NCI-H2107 treated with DMSO at 0.1 percent for 48 hours (cell line): ENCODE measurements around the gene IL6R.
"Not testable (repeated sequence)": the region's sequence is repeated elsewhere in the genome, so short reads cannot be mapped to it uniquely, and the experiment has no call there.

Experiments
- DNase-seq: peaks from one replicate; lab custom pipeline; 2025; ENCODE audit not compliant: unreplicated experiment; lab: John Stamatoyannopoulos, UW

IL6R gene

DNA sequence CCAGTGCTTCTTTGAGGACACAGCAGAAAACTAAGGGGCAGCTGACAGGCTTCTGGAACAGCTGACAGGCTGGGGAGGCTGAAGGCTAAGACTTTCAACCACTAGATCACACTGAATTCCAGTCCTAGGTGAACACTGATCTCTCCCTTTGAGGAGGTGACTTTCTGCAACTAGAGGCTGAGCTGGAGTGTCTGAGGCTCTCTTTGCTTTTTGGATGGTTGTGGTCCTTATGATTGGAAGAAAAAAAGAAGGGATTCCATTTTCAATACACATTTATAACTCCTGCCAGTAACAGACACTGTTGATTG, 1.4 kb downstream of the IL6R start:
- DNase-seq = no peak

DNA sequence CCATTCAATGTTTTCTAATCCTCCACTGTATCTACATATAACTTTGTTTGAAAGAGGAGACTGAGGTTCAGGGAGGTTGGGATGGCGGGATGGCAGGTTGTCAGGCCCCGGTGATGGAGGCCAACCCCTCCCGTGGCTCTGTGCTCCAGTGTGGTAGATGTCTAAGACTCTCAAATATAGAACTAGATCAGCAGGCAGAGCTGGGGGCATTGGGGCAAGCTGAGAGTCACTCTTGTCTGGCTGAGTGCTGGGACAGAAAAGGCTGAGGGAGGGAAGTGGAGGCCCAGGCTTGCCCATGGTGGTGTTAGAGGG, 1.7 kb downstream of the IL6R start:
- DNase-seq = no peak

DNA sequence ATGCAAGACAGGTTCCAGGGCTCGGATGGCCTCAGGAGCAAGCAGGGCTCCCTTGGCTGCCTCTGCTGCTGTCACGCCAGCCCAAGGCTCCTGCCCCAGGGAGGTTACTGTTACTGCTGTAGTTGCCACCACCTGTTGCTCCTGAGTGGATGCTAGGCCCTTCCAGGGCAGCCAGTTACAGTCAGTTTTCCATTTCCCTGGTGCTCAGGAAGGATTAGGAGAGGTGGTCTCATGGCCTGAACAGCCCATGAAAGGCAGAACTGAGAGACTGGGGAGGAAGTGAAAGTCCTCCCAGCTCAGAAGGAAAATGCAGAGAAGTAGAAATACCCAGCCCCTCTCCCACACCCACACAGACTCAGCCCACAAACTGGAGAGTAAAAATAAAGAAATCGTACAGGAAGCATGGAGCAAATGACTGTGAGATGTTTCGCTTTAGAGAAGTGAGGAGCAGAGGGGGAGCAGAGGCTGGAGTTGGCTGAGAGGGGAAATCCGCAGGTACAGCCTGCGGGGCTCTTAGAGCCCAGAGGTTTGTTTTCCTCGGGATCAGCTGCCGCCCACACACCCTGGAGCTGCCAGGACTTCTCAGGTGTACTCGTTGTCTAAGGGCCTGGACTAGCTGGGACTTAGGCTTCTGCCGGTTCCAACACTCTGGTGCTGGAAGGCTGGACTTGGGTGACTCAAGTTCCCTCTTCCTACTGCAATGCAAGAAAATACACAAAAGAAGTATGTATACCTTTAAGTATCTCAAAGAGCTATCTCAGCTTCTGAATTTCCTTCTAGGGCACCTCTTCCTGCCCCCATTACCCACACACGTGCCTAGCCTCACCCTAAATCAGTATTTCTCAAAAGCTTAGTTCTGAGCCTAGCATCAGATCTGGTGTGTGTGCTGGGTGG, 2.3 kb downstream of the IL6R start:
- DNase-seq = no peak

DNA sequence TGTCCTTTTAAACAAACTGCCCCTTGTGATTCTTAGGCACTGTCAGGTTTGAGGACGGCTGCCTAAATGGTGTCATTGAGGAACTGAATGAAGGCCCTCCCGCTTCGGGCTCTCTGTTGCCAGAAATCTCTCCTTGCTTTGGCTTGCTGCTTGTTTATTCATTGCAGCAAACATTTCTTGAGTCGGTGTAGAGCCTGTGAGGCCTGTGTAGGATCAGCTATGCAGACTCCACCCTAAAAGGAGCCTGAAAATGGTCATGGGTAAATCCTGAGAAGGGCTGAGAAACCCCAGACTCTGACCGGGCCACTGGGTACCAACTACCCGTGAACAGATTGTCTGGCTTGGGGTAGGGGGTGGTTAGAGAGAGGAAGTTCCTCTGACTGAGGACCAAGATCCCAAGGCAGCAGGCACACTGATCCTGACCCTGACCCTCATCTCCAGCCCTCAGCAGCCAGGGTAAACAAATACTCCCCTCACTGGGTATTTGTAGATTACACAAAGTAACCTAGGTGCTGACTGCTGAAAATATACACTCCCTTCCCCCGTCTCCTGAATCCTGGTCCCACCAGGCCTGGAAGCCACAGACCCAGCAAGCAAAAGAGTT, 3.1 kb downstream of the IL6R start:
- no peak for DNase-seq

DNA sequence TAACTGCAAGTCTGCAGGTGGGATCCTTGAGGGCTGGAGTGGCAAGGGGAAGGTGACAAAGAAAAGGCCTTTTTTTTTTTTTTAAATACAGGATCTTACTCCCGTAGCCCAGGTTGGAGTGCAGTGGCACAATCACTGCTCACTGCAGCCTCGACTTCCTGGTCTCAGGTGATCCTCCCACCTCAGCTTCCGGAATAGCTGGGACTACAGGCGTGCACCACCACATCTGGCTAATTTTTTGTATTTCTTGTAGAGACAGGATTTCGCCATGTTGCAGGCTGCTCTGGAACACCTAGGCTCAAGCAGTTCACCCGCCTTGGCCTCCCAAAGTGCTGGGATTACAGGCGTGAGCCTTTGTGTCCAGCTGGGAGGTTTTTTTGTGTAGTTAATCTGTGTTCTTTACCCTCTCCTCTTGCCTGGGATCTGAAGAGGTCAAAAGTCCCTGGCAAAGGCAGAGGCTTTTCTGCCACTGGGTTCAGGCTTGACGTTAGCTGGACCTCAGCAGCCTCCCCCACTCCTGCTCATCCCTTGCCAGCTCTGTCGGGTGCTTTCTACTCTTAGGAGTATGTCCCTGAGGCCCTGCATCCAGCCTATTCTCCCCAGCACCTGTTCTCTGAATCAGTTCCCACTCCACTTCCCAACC, 5.2 kb downstream of the IL6R start:
- no peak for DNase-seq

DNA sequence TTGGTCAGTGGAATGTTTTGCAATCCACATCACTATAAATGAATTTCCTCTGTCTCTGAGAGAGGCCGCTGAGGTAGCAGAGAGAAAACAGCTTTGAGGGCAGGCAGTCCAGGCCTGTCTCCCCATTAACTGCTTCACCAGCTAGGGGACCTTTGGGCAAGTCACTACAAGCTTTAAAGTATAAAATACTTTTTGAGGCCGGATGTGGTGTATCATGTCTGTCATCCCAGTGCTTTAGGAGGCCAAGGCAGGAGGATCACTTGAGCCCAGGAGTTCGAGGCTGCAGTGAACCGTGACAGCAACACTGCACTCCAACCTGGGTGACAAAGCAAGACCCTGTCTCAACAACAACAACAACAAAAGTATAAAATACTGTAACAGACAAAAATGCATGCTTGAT, 6.4 kb downstream of the IL6R start:
- DNase-seq = no peak

DNA sequence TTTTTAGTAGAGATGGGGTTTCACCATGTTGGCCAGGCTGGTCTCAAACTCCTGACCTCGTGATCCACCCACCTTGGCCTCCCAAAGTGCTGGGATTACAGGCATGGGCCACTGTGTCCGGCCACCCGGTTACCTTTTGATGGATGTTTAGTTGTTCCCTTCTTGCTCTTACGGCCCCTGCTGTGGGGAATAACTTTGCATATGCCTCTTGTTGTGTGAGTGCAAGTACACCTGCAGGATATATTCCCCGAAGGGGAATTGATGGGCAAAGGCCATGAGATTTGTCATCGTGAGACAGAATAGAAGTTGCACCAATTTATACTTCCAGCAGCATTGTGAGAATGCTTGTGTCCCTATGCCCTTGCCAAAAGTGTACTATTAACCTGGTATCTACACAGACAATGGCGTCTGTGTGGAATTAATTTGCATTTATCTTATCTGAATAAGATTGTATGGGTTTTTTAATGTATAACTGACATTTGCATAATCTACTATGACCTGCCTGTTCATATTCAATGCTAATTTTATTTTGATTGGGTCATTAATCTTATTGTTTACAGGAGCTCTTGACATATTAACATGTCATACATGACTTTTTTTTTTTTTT, 8.1 kb downstream of the IL6R start:
- DNase-seq = no peak

DNA sequence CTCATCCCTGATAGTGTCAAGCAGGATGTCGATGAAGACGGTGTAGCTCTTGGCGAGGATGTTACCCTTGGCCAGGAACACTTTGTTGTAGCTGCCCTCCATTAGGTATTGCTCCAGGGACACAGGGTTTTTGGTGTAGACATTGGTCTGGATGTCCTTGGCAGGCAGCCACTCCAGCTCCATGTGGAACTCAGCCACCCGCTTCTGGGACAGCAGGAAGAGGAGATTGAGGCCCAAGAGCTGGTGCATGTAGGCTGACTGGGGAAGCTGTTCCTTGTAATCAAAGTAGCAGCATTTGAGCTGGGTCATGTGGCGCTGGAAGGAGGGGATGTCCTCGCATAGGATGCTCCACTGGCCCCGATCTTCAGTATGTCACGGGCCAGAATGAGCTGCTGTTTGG, 9.5 kb downstream of the IL6R start:
- DNase-seq = no peak

DNA sequence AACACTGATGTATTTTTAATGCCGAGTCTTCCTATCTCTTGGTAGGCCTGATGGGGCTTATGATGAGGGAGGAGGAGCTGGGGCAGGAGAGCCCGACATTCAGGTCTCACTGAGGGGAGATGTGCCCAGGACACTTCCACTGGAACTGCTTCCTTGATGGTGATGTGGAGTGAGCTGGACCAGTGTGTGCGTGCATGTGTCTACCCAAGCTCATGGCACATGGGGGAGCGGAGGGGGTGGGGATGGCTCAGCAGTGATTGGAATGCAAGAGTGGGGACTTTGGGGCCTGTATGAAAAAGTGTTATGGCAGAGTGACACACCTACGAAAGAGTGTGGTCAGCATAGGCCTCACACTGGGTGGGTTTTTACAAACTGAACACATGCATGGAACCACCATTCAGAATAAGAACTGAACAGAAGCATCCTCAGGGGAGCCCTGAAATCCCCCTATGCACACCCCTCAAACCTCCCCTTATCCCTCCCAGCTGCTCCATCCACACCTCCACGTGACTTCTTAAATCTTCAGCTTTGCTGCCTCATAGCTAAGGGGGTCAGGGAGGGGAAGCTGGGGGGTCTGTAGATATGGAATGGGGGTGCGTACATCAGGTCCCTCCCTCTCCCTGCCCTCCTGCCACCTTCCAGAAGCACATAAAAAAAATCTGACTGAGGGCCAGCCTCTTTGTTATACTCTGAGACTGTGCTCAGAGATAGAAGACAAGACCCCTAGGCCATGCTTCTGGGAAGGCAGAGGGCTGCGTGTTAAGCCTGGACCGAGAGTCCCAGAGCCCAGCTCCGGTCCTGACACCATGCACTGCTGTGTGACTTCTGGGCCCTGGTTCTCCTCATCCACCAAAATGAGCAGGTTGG, 11.6 kb downstream of the IL6R start:
- DNase-seq = no peak

DNA sequence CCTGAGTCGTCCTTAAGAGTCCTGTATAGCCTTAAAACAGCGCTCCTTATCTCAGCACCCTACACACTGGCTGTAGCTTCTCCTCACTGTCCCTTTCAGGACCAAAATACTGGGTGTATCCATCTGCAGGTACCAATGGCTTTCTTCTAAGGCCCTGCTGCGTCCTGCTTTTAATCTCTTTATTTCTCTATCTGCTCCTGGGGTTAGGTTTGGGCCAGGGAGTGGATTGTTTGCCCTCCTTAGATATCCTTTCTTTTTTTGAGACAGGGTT, 12.1 kb downstream of the IL6R start:
- no peak for DNase-seq

DNA sequence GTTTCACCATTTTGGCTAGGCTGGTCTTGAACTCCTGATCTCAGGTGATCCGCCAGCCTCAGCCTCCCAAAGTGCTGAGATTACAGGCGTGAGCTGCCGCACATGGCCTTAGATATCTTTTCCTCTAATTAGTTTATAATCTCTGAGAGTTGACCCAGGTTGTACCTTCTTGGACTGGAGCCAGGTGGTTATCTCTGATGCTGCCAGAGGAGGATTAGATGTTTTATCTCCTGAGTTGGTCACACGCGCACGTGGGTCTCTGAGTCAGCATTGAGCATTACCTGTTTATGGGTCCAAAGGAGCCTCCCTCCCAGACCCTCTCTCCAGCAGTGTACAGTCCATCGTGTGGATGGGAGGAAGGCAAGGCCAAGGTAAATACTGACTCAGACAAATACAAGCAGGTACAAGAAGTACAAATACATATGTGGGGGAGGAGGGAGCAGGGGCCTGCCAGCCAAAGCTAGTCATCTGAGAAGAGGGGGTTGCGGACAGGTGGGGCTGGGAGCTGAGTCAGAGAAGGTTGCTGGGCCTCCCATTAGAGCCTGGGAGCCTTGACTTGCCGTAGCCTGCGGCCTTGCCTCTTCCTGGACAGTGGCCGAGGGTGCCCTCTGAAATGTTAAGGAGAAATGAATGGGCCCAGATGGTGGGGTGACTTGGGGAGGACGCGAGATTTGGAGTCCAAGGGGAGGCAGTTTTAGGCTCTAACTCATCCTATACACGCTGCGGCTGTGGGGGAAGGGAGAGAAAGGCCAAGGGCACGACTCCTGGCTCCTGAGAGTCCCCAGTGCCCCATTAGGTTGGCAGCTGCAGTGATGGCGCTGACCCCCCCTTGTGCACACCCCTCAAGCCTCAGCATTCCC, 13.1 kb downstream of the IL6R start:
- DNase-seq = no peak

DNA sequence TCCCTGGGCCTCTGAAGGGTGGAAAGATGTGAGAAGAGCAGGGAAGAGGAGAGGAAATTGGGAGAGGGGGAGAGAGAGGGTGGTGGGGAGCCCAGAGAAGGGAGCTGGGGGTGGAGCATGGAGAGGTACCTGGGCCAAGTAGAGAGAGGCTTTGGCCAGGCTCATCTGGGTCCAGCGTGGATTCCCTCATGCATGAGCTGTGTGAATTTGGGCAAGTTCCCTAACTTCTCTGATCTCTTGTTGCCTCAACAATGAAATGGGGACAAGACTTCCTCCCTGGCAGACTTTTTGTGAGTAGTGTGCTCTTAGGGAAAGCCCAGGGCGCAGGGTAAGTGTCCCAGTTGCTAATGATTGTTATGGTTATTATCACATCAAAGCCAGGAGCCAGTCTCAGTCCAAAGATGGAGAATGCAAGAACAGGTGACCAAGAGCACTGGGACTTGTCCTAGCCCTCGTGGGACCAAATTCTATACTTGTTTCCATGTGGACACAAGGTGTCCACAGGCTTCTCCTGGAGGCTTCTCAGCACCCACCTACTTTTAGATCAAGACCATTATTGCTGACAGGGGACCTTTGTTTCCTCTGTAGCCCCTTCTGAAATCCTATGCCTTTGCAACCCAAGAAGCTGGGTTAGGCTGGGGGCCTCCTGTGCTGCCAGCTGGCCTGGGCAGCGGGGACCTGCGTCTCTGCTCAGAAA, 13.9 kb downstream of the IL6R start:
- no peak for DNase-seq

DNA sequence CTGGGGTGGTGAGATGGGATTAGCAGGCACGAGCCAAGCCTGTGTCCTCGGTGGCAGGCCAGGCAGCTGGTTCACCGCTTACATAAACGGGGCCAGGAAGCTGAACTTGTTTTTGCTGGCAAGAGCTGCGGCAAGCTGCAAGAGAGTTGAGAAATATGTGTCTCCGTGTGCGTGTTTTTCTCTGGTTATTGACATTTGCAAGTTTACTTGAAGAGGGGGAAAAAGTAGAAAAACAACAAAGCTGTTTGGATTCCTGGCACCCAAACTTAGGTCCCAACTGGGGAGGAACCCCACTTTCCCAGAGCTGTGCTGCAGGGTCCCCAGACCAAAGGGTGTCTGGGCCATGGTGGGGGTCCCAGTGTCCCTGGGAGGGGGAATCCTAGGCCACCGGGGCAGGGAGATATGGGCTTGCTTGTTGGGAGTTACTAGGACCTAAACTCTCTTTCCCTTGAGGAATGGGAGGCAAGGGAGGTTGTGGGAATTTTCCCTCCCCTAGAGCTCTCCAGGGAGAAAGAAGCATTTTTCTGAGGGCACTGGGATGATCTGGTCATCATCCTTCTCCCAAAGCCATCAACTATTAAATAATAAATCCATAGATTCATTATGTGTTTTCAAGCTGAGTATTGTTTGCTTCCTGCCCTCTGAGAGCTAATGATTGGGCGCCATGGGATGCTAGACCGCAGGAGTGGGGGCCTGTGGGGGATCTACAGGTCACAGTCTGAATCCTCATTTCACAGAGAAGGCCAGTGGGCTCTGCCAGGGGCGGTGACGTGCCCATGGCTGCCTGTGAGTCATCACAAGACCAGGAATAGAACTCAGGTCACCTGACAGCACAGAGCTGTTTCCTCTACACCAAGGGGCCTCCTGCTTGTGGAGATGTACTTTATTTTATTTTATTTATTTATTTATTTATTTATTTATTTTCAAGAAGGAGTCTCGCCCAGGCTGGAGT, 14.8 kb downstream of the IL6R start:
- DNase-seq = no peak

DNA sequence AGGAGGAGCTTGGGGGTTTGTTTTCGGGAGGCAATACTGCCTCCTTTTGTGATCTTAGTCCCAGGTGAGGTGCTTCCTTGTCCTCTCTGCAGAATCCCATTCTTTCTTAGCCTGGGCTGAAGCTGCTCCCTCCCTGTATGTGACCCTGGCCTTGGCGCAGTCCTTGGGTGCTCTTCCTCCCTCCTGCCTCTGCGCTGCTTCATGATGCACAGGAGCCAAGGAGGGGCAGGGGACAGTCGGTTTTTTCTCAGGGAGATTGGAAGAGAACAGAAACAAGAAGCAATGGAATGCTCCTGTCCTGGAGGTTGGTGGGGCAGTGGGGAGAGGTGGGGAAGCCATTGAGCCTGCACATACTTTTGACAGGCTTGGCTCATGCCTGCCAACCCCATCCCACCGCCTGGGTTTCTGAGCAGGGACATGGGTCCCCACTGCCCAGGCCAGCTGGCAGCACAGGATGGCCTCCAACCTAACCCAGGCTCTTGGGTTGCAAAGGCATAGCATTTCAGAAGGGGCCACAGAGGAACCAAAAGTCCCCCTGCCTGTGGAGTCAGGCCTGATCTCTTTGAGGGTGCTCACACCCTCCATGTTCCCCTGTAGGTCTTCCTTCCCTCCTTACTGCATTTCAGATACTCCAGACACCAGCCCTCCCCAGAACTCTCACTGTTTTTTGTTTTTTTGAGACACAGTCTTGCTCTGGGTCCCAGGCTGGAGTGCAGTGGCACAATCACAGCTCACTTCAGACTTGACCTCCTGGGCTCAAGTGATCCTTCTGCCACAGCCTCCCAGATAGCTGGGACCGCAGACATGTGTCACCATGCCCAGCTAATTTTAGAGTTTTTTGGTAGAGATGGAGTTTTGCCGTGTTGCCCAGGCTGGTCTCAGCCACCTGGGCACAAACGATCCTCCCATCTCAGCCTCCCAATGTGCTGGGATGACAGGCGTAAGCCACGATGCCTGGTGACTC, 16.1 kb downstream of the IL6R start:
- no peak for DNase-seq

DNA sequence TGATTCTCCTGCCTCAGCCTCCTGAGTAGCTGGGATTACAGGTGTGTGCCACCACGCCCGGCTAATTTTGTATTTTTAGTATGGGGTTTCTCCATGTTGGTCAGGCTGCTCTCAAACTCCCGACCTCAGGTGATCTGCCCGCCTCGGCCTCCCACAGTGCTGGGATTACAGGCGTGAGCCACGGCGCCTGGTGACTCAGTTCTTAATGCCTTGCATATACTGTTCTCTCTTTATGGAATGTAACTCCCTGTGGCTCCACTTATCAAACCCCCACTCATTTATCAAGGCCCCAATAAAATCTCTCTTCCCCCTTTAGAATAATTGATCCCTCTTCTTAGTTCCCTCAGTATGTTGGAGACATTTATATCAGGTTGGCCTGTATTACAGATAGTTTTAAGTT, 16.9 kb downstream of the IL6R start:
- DNase-seq = not testable (repeated sequence)

DNA sequence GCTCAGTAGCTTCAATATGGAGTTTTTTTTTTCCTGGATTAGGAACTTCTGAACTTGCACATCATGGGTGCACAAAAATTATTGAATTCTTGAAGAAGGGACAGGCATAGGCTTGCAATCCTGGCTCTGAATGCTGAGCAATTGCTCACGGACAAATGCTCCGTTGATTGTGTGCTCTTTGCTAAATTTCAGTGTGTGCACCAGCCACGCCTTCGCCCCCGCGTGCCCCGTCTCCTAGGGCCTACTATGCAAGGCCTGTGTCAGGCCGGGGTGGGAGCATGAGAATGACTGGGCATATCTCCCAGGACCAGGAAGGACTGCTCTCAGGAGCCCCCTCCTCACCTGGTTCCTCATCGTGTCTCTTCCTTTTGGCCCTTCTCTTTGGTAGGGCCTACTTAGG, 17.4 kb downstream of the IL6R start:
- DNase-seq = no peak

DNA sequence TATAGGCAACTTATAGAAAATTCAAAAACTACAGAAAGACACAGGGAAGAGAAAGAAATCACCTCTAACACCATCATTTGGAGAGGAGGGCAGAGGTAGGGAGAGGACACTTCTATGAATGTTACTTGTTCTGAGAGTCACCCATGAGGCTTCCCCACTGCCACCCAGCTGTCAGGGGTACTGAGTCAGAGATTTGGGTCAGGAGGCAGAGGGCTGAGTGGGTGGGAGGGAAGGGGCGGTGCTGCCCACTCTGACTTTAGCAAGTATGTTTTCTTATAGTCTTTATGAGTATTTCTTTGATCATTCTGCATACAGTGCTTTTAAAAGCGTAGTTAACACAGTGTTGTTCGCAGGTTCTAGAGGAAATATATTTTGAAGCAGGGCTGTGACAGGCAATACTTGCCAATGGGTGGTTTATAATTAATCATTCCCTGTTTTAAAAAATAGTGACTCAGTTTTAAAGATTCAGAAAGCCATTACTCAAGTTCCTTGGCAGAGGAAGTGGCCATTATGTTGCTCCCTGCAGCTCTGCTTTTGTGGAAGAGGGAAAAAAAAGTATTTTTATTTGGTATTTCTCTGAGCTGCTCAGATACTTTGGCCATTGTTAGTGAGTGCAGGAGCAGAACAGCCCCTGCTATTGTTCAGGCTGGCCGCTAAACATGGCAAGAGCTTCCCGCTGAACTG, 18.3 kb downstream of the IL6R start:
- DNase-seq = no peak
